ENCODE results near the gene CBLC.
"Not testable (repeated sequence)": the region's sequence is repeated elsewhere in the genome, so short reads cannot be mapped to it uniquely, and the experiment has no call there.

CBLC gene

DNA sequence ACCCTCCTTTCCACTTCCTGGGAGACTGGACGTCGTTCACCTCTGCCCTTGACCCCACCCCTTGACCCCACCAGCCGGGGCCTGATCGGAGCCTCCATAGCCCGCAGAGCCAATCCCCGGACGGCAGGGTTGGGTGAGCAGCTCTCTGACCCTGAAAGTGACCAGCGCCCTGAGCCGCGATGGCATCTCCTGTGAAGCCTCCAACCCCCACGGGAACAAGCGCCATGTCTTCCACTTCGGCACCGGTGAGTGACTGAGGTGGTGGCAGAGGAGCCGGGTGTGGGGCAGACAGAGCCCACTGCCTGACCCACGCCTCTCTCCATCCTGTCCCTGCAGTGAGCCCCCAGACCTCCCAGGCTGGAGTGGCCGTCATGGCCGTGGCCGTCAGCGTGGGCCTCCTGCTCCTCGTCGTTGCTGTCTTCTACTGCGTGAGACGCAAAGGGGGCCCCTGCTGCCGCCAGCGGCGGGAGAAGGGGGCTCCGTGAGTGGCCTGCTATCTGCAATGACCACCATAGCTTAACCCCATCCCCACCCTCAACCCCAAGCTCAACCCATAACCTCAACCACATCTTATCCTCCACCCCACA lies 41.6 kb downstream of the CBLC start:
- no peak for DNase-seq (ENCODE audit: low spot score)

DNA sequence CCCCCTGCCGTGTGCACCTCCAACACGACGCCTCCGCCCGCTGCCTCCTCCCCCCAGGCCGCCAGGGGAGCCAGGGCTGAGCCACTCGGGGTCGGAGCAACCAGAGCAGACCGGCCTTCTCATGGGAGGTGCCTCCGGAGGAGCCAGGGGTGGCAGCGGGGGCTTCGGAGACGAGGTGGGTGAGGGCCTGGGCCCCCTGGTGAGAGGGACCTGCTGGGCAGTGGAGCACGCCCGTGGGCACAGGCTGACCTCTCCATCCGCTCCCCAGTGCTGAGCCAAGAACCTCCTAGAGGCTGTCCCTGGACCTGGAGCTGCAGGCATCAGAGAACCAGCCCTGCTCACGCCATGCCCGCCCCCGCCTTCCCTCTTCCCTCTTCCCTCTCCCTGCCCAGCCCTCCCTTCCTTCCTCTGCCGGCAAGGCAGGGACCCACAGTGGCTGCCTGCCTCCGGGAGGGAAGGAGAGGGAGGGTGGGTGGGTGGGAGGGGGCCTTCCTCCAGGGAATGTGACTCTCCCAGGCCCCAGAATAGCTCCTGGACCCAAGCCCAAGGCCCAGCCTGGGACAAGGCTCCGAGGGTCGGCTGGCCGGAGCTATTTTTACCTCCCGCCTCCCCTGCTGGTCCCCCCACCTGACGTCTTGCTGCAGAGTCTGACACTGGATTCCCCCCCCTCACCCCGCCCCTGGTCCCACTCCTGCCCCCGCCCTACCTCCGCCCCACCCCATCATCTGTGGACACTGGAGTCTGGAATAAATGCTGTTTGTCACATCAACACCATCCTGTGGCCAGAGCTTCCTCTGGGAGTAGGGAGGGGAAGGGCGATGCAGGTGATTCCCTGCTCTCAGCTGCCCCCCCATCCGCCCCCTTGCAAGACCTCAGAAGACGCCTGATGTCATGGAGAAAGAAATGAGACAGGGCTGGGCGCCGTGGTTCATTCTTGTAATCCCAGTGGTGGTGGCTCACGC lies 43.2 kb downstream of the CBLC start:
- no peak for DNase-seq (ENCODE audit: low spot score)

DNA sequence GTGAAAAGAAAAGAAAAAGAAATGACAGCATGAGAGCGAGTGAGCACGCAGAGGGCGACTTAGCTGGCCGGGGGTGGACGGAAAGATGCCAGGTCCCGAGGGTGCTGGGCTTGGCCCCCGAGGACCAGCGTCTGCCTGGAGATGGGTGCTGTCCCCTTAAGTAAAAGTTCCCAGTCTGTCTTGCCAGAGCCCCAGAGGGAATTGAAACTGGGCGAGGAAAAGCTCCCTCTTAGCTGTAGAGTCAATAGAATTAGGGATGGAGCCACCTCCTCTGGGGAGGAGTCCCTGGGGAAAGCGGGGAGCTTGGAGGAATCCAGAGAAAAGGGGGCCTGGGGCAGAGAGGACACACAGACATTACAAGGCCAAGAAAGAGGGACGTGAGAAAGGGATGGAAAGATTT lies 44.5 kb downstream of the CBLC start:
- DNase-seq (ENCODE audit: low spot score) = no peak

DNA sequence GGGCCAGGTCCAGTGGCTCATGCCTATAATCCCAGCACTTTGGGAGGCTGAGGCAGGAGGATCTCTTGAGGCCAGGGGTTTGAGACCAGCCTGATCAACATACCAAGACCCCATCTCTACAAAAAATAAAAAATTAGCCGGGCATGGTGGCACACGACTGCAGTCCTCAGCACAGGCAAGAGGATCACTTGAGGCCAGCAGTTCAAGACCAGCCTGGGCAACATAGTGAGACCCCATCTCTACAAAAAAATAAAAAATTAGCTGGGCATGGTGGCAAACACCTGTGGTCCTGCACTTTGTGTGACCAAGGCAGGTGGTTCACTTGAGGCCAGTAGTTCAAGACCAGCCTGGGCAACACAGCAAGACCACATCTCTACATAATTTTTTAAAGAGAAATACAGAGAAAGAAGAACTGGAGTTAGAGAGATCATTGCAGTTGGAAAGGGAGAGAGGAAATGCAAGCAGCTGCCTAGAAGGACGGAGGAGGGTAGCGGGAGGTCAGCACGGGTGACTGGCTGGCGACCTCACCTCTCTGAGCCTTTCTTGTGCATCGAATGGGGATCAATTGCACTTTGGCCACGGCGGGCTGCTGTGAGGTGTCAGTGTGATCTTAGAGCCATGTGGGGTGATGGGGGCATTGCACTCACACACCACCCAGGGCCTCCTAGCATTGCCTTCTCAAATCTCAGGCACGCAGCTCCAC lies 45.1 kb downstream of the CBLC start:
- DNase-seq (ENCODE audit: low spot score) = no peak

DNA sequence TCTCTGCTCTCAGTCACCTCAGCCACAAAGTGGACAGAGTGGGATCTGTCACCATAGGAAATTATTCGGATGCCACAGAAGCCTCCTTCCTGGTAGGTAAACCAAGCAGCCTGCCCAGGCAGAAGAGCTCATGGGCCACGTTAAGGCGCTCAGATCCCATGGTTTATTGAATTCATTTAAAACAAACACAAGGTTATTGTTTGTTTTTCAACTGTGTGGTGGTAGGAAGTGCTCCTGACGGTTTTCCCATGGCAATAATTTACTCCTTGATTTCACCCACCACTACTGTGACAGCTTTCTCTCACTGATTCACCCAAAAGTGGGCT lies 45.6 kb downstream of the CBLC start:
- DNase-seq (ENCODE audit: low spot score) = no peak

DNA sequence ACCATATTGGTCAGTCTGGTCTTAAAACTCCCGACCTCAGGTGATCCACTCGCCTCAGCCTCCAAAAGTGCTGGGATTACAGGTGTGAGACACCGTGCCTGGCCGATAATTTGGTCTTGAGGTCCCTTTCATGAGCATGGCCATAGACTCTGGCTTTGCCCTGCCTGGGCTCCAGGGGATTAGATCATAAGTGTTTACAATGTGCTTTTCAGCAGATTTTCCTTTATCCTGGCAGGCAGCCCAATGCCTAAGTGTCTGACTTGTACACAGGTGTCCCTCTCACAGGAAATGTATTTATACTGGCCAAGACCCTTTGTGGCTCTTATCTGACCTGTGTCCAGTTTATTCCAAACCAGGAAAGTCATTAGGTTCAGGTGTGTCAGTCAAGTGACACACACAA lies 47.1 kb downstream of the CBLC start:
- DNase-seq (ENCODE audit: low spot score) = no peak

DNA sequence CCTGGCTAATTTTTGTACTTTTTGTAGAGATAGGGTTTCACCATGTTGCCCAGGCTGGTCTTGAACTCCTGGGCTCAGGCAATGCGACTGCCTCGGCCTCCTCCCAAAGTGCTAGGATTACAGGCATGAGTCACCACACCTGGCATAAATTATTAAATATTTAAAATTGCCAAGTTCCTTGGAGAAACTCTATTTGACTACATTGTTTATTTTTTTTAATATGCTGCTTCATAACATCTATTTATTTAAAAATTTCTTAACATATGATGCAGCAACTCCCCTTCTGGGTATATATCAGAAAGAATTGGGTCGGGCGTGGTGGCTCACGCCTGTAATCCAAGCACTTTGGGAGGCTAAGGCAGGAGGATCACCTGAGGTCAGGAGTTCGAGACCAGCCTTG lies 55.2 kb downstream of the CBLC start:
- not testable (repeated sequence) for DNase-seq (ENCODE audit: low spot score)

DNA sequence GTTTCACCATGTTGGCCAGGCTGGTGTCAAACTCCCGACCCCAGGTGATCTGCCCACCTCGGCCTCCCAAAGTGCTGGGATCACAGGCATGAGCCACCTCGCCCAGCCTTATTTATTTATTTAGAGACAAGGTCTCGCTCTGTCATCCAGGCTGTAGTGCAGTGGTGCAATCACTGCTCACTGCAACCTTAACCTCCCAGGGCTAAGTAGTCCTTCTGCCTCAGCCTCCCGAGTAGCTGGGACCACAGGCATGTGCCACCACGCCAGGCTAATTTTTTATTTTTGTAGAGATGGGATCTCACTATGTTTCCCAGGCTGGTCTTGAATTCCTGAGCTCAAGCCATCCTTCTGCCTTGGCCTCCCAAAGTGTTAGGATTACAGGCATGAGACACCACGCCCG lies 56.7 kb downstream of the CBLC start:
- not testable (repeated sequence) for DNase-seq (ENCODE audit: low spot score)

DNA sequence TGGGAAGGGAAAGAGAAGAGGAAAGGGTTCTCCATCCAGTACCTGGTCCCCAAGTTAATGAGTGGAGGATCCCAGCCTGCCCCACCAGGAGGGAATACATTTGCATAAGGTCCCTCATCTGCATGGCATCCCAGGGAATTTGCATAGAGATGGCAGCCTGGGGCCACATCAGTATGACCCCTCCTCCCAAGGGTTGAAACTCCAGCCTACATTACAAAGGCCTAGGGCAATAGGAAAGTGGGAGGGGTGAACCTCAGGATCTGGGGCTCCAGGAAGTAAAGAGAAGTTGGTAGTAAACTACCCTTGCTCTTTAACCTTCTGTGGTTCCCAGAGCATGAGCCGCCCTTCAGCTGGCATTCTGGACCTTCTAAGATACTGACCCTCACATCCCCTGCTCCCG lies 61.6 kb downstream of the CBLC start:
- DNase-seq (ENCODE audit: low spot score) = no peak

DNA sequence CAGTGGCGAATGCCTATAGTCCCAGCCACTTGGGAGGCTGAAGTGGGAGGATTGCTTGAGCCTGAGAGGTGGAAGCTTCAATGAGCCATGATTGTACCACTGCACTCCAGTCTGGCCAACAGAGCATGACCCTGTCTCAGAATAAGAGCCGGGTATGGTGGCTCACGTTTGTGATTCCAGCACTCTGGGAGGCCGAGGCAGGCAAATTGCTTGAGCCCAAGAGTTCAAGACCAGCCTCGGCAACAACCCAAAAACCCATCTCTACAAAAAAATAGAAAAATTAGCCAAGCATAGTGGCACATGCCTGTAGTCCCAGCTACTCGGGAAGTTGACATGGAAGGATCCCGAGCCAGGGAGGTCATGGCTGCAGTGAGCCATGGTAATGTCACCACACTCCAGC lies 63.1 kb downstream of the CBLC start:
- no peak for DNase-seq (ENCODE audit: low spot score)

DNA sequence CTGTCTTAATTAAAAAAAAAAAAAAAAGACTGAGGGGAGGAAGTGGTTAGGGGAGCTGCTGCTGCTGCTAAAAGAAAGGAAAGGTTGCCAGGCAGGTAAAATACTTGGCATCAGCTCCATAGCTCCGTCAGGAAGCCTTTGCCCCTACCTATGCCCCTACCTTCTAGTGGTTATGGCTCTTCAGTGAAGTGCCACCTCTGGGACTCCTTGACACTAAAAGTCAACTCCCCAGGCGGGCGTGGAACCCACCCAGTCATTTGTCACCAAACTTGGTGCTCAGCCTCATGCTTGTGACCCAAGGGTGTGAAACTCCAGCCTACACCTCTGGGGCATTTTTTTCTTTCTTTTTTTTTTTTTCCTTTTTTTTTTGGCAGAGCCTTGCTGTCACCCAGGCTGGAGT lies 63.5 kb downstream of the CBLC start:
- no peak for DNase-seq (ENCODE audit: low spot score)

DNA sequence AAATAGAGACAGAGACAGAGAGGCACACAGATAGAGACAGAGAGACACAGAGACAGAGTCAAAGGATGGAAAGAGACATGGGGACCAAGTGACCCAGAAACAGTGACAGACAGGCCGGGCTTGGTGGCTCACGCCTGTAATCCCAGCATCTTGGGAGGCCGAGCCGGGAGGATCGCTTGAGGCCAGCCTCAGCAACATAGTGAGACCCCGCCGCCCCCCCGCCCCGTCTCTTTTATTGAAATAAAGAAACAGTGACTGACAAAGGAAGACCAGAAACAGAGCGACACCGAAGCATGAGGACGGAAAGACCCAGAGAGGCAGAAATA lies 67.6 kb downstream of the CBLC start:
- no peak for DNase-seq (ENCODE audit: low spot score)

DNA sequence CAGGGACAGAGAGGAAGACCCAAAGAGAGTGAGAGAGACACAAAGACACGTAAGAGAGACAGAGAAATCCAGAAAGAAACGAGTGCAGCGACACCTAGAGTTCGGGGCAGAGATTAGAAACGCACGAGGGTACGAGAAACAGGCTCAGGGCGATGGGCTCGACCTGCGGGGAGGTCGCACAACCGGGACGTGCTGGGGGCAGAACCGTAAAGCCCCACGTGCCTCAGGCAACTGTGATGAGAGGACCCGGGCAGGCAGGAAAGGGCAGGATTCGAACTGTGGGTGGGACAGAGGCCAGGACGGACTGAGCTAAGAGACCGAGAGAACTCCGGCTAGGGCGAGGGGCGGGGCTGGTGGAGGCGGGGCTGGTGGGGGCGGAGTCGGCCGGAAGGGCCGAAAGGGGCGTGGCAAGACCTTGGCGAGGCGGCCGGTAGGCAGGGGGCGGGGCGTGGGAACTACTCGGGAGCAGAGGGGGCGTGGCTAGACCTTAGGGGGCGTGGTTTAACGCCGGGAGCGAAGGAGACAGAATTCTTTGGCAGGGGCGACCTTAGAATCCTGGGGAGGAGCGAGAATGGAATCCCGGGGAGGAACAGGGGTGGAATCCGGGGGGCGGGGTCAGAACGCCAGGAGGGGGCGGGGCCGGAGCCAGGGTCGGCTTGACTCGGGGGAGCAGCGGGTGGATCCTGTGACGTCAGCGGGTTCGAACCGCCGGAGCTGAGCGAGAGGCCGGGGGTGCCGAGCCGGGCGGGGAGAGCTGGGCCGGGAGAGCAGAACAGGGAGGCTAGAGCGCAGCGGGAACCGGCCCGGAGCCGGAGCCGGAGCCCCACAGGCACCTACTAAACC lies 68.1 kb downstream of the CBLC start, which contains the start of gene NECTIN2:
Gene NECTIN2, plus strand, starts transcription at position 686 of the 843 bp plus-strand sequence. CDS start 229 bp downstream, outside the sequence.
- peak; percentile 68 for DNase-seq (ENCODE audit: low spot score)

DNA sequence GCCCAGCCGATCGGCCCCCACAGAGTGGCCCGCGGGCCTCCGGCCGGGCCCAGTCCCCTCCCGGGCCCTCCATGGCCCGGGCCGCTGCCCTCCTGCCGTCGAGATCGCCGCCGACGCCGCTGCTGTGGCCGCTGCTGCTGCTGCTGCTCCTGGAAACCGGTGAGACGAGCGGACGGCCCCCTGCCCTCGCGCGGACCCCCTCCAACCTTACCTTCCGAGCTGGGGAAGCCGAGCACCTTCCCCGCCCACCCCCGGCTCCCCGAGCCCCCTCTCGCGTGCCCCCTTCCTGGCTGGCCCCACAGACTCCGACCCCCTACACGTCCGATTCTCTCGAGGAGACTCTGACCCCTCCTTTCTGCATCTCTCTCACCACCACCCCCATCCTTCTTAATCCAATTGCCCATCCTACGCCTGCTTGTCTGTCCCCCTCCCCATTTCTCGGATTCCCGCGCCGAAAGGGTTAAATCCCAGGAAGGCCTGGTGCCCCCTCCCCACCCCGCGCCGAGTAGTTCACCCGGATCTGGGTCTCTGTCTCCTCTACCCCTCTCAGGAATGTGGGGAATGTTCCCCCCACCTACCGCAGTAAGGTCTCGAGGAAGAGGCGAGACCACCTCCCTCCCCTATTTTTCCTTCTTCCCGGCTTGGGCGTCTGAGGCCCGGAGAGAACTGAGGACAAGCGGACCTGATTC lies 68.9 kb downstream of the CBLC start:
- DNase-seq (ENCODE audit: low spot score) = no peak

DNA sequence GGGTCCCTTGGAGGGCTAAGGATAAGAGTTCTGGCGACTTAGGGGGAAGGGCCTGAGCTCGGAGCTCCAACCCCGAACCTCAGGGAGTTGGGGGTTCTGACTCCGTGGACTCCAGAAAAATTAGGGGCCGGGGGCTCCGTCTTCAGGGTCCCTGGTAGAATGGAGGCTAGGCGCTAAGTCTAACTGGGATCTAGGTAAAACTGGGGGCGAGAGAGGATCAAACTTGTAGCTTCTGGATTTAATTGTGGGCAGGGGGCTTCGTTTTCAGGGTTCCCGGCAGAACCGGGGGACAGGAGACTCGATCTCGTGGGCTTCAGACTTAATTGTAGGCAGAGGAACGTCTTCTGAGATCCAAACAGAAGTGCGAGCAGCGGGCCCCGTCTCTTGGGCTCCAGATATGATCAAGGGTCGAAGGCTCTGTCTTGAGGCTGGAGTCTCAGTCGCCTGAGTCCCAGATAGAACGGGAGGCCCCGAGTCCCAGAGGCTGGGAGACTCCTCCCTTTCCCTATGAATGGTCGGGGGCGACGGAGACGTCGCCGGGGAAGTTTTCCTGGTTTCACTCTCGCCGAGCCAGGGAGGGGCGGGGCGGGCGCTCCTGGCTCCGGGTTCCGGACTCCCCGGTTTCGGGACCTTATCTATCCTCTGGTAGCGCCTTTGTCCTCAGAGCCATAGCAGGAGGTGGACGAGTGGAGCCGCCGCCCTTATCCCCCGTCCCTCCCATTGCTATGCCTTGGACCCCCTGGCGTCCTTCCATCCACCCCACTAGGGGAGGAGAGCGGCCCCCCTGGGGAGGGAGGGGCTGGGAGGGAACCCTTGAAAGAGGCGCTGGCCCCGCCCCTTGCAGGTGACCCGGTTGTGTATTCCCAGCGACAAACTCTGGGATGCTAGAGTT lies 69.7 kb downstream of the CBLC start:
- no peak for DNase-seq (ENCODE audit: low spot score)

DNA sequence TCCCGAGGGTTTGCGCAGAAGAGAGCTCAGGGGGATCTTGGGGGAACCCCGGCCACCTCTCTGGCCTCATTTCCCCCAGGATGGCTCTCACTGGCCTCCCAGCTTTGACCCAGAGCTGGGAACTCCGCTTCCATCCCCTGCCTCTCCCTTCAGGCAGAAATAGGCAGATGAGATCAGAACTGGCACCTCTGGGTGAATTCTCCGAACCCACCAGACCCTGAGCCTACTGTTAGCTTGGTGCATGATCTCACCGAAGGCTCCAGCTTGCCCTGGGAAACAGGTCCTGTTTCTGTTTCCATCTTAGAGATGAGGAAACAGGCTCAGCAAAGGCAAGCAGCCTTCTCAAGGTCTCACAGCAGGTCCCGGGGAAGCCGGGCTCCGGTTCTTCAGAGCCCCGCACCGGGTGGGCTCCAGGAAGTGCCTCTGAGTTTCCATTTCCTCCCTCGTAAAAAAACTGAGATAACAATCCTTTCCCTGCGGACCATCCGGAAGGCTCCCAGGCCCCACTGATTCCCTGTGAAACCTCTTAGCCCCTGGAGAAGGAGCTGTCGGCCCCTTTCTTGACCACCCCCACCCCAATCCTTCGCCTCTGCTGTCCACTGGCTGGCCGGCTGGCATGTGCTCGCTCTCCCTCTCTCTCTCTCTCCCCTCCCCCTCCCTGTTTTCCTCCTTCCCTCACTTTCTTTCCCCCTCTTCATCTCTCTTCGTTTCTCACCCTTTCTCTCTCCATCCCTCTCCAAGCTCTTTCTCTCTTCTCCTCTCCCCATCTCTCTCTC lies 70.5 kb downstream of the CBLC start:
- DNase-seq (ENCODE audit: low spot score) = no peak

DNA sequence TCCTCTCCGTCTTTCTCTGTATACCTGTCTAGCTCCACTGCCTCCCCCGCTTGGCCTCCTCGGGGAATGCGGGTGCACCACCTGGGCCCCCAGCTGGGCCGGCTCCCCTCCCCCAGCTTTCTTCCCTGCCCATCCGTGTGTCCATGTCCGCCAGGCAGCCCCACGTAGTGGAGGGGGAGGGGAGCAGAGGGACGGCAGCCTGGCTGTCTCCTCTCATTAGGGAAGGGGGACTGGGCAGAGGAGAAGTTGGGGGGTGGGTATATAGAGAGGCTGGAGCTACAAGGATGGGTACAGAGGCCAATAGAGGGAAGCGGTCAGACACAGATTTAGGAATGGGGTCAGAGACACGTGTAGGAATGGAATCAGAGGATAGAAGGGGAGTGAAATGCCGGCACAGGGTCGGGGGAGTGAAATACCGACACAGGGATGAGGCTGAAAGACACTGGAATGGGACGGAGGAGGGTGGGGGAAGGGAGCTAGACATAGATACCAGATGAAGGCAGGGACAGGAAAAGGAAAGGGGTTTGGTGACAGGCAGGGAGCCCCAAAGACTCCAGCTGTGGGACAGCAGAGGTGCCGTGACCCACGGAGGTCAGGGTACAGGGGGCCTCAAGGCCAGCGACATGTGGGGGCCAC lies 71.2 kb downstream of the CBLC start:
- DNase-seq (ENCODE audit: low spot score) = no peak

All from CD4-positive, alpha-beta T cell treated with Interleukin-2 at 100 ng/mL for 4 hours (primary cell).